ENCODE data around the gene TULP1.

GRCh38 chr6:35553315-35553714 is 40.6 kb upstream of the TULP1 start:
- TF ChIP-seq CTCF (conservative IDR thresholded peaks at IDR 0.05) (no peak), EZH2 (IDR thresholded peaks at IDR 0.05; ENCODE audit: low read depth) (no peak)

All from PC-9 (cell line).